Thoracic aorta (tissue), 2 donors: ENCODE results near the gene LHFPL5. TPM values are rescaled to one million over a fixed set of nuclear protein-coding genes. Genes with fewer than 3 reads are reported as not detected.

Source experiments
- ATAC-seq: fragments of 150-250 bp; one replicate; pipeline ENCODE4 v1.8.0; 2017; ENCODE audit warnings: low read depth; ENCODE audit not compliant: insufficient number of reproducible peaks, low FRiP score
- DNase-seq: peaks from one replicate; pipeline ENCODE4 v3.0.0-alpha.2; 2020; ENCODE audit warnings: low spot score
- H3K27ac ChIP-seq, 2 donors: fragments of 200-600 bp; sonication (generic); 1 replicate in 1 of 2; 2 replicates in 1 of 2; pipeline ENCODE4 v1.5.1; 2016; ENCODE audit warnings: mild to moderate bottlenecking in 2 of 2, moderate library complexity in 2 of 2
- H3K27me3 ChIP-seq: fragments of 200-600 bp; sonication (generic); replicated peaks from 2 replicates; pipeline ENCODE4 v1.6.0; 2016; ENCODE audit warnings: mild to moderate bottlenecking; ENCODE audit not compliant: insufficient read depth
- H3K36me3 ChIP-seq: fragments of 200-600 bp; sonication (generic); one replicate; pipeline ENCODE4 v1.5.1; 2016
- H3K4me1 ChIP-seq, 2 donors: fragments of 200-600 bp; sonication (generic); 1 replicate in 1 of 2; 2 replicates in 1 of 2; pipeline versions ENCODE4 v1.5.1 to v1.6.0; 2016; ENCODE audit warnings: low read depth in 2 of 2, mild to moderate bottlenecking in 1 of 2; ENCODE audit not compliant: control insufficient read depth in 1 of 2
- H3K4me3 ChIP-seq: fragments of 200-600 bp; sonication (generic); 2 replicates; pipeline ENCODE4 v1.5.1; 2016; ENCODE audit warnings: mild to moderate bottlenecking
- H3K9me3 ChIP-seq: fragments of 200-600 bp; sonication (generic); 2 replicates; pipeline ENCODE4 v1.5.1; 2016
- total RNA-seq, 2 donors: library from RNA; depleted of rRNA; stranded (reverse); fragments of >200 nt; gene quantifications; one replicate each; pipeline versions ENCODE4 v1.1.0 to v1.2.3, GENCODE V29; 2016
- TF ChIP-seq, protein P1 (sequence below): fragments of 200-600 bp; sonication (generic); IDR thresholded peaks from one replicate; pipeline ENCODE4 v1.5.1; 2019; ENCODE audit warnings: antibody characterized with exemption

Gene LHFPL5
- total RNA-seq, 2 donors from 2014 or later: not detected

DNA sequence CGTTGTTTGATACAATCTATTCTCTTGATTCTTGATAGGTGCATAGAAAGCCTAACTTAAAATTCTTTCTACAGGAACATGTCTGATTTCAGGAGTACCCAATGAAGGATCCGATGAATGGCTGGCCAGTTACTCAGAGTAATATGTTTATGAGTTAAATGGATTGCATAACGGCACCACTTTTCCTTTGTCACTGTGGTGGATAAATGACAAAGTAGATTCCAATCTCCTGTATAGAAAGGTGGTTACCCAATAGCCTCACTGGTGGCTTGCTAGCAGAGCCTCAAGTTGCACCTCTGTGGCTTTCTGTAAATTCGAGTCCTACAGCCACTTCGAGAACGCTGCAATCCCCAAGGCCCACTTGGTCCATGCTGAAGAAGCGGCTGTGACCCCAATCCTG, 28.4 kb downstream of the LHFPL5 start:
- TF ChIP-seq, protein P1, sequence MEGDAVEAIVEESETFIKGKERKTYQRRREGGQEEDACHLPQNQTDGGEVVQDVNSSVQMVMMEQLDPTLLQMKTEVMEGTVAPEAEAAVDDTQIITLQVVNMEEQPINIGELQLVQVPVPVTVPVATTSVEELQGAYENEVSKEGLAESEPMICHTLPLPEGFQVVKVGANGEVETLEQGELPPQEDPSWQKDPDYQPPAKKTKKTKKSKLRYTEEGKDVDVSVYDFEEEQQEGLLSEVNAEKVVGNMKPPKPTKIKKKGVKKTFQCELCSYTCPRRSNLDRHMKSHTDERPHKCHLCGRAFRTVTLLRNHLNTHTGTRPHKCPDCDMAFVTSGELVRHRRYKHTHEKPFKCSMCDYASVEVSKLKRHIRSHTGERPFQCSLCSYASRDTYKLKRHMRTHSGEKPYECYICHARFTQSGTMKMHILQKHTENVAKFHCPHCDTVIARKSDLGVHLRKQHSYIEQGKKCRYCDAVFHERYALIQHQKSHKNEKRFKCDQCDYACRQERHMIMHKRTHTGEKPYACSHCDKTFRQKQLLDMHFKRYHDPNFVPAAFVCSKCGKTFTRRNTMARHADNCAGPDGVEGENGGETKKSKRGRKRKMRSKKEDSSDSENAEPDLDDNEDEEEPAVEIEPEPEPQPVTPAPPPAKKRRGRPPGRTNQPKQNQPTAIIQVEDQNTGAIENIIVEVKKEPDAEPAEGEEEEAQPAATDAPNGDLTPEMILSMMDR: no peak
- H3K4me3 ChIP-seq: no peak overlapping the region
- peaks cover 5% of the 10 kb centered on the region for H3K36me3 ChIP-seq
- ATAC-seq (no peak), DNase-seq (no peak)
- H3K4me1 ChIP-seq: no peaks in the 10 kb centered on the region
- no peaks in the 10 kb centered on the region for H3K9me3 ChIP-seq
- no peak overlapping the region for H3K27ac ChIP-seq
- no peaks in the 10 kb centered on the region for H3K27me3 ChIP-seq

DNA sequence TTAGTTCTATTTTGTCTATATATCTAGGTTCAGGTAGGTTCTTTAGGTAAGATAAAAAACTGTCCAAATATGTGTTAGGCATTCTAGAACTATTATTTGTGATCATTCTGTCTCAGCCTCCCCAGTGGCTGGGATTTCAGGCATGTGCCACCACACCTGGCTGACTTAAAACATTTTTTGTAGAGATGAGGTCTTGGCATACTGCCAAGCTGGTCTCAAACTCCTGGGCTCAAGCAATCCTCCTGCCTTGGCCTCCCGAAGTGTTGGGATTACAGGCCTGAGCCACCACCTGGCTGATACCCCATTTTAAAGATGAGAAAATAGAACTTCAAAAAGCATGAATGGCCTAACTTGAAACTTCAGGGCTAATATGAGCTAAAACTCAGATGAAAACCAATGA, 33.9 kb downstream of the LHFPL5 start:
- Histone ChIP-seq H3K27me3 (no peaks in the 10 kb centered on the region), H3K36me3 (peaks cover 3% of the 10 kb centered on the region), H3K27ac (no peak overlapping the region), H3K9me3 (no peaks in the 10 kb centered on the region), H3K4me1 (no peaks in the 10 kb centered on the region), H3K4me3 (no peak overlapping the region)
- TF ChIP-seq, protein P1: no peak
- ATAC-seq: no peak
- DNase-seq: no peak

DNA sequence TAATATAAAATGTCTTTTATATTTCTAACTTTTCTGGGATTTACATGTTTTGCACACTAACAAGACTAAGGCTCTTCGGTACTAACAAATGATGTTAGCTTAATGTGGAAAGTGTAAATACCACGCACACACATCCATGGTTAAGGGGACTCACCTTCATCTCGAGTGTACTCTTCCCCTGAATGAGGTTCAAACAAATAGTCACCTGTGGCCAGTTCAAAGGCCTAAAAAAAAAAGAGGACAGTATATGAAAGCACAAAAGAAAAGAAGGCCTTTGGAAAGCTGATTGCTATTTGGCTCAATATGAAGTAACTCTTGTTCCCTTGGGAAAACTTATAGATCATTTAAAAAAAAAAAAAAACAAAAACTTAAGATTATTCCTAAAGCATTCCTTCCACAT, 37.2 kb downstream of the LHFPL5 start:
- H3K9me3 ChIP-seq: no peaks in the 10 kb centered on the region
- H3K4me1 ChIP-seq: no peaks in the 10 kb centered on the region
- no peak for ATAC-seq
- no peak for DNase-seq
- H3K27me3 ChIP-seq: no peaks in the 10 kb centered on the region
- no peak overlapping the region for H3K4me3 ChIP-seq
- peaks cover 3% of the 10 kb centered on the region for H3K36me3 ChIP-seq
- no peak overlapping the region for H3K27ac ChIP-seq
- TF ChIP-seq, protein P1: no peak

DNA sequence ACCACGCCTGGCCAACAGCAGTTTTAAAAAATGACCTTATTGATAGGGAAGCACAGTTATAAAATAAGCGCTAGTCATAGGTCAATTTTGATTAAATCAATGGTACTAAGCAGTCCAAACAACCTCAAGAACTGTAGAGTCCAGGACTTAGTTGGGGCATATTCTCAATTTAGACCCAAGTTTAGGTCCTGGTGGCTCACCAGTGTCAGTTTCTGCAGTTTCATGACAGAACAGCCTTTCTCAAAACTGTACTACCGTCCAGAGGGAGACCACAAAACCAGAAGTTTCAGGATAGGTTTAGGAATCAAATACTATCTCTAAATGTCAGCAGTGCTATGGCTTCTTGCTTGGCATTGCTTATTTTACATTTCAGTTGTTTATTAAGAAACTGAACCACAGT, 39.1 kb downstream of the LHFPL5 start:
- TF ChIP-seq, protein P1: no peak
- H3K4me3 ChIP-seq: no peak overlapping the region
- peaks cover 6% of the 10 kb centered on the region for H3K36me3 ChIP-seq
- no peak for DNase-seq
- no peak for ATAC-seq
- H3K4me1 ChIP-seq: no peaks in the 10 kb centered on the region
- H3K27ac ChIP-seq: no peak overlapping the region
- no peaks in the 10 kb centered on the region for H3K27me3 ChIP-seq
- H3K9me3 ChIP-seq: peaks cover 5% of the 10 kb centered on the region

DNA sequence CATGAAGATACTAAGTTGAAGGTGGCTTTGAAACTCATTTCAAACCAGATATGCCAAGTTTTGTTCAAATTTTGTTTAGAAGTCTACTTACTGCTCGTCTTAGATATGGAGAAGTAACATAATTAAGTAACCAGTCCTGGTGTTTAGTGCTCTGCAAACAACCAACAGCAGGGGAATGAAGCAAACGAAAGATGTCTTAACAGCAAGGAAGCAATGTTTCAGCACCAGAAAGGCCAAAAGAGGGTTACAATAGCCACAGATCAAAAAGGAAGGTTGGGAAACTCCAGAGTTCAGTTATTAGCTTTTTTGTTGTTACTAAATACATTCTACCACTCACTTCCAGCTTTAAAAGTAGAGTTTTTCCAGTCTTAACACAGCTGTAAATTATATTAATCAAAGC, 45.1 kb downstream of the LHFPL5 start:
- TF ChIP-seq, protein P1: no peak

More for the DNA sequence above, 45.1 kb downstream of the LHFPL5 start:
- DNase-seq (no peak), ATAC-seq (no peak)
- Histone ChIP-seq H3K4me3 (no peak overlapping the region), H3K9me3 (peaks cover 5% of the 10 kb centered on the region), H3K36me3 (peaks cover 10% of the 10 kb centered on the region), H3K27me3 (no peaks in the 10 kb centered on the region), H3K4me1 (no peaks in the 10 kb centered on the region), H3K27ac (no peak overlapping the region)
